H1 (cell line): Measurements from ENCODE around the gene ABHD12.

Experiments
- CHD2 ChIP-seq: IDR thresholded peaks from 2 replicates; pipeline ENCODE4 v1.6.1; 2012; ENCODE audit warnings: low read length, improper control_type of control experiment
- CTCF ChIP-seq, 3 experiments: IDR thresholded peaks; 1 replicate in 2 of 3; 2 replicates in 1 of 3; pipeline versions ENCODE4 v1.5.1 to v1.6.1; 2011; ENCODE audit warnings: low read length in 3 of 3, mild to moderate bottlenecking in 3 of 3, inconsistent platforms in 2 of 3, low read depth in 1 of 3, moderate library complexity in 1 of 3; ENCODE audit not compliant: insufficient read depth in 1 of 3; ENCODE audit errors: control extremely low read depth in 1 of 3
- GABPA ChIP-seq: IDR thresholded peaks from 2 replicates; pipeline ENCODE4 v1.6.1; 2011; ENCODE audit warnings: mild to moderate bottlenecking, low read length, moderate library complexity, borderline replicate concordance; ENCODE audit not compliant: insufficient read depth
- JUN ChIP-seq: IDR thresholded peaks from 2 replicates; pipeline ENCODE4 v1.6.1; 2011; ENCODE audit warnings: low read depth, mild to moderate bottlenecking, improper control_type of control experiment, low read length
- PHF8 ChIP-seq: fragments of 200-600 bp; sonication (generic); conservative IDR thresholded peaks from 2 replicates; pipeline ENCODE4 v1.7.1; 2012; ENCODE audit warnings: low read depth, mild to moderate bottlenecking, inconsistent platforms, low read length, moderate library complexity
- POLR2A ChIP-seq, 2 experiments: IDR thresholded peaks; 1 replicate in 1 of 2; 2 replicates in 1 of 2; pipeline ENCODE4 v1.6.1; 2011; ENCODE audit warnings: low read depth in 2 of 2, low read length in 2 of 2, mild to moderate bottlenecking in 2 of 2; ENCODE audit errors: control extremely low read depth in 1 of 2
- POLR2AphosphoS5 ChIP-seq: IDR thresholded peaks from 2 replicates; pipeline ENCODE4 v1.6.1; 2011; ENCODE audit warnings: low read depth, low read length
- SP1 ChIP-seq: IDR thresholded peaks from 2 replicates; pipeline ENCODE4 v1.6.1; 2011; ENCODE audit warnings: low read depth, low read length
- YY1 ChIP-seq: IDR thresholded peaks from 2 replicates; pipeline ENCODE4 v1.6.1; 2011; ENCODE audit warnings: low read depth, mild to moderate bottlenecking, low read length

- TF ChIP-seq YY1 (no peak), POLR2AphosphoS5 (no peak), PHF8 (no peak), CTCF (IDR thresholded peaks at IDR 0.05; ENCODE audit: control extremely low read depth in 1 of 3, insufficient read depth in 1 of 3, low read depth in 1 of 3, low read length in 3 of 3) (no peak), JUN (no peak), CHD2 (no peak), SP1 (no peak), GABPA (no peak), POLR2A (IDR thresholded peaks at IDR 0.05; ENCODE audit: control extremely low read depth in 1 of 2, low read depth in 2 of 2, low read length in 2 of 2) (no peak; a peak in 1 of 3 replicates)
Measured at GRCh38 chr20:25292176-25292891, 98.3 kb downstream of the ABHD12 start.
